Measurements from ENCODE around the gene HRH2.

The HRH2 gene

DNA sequence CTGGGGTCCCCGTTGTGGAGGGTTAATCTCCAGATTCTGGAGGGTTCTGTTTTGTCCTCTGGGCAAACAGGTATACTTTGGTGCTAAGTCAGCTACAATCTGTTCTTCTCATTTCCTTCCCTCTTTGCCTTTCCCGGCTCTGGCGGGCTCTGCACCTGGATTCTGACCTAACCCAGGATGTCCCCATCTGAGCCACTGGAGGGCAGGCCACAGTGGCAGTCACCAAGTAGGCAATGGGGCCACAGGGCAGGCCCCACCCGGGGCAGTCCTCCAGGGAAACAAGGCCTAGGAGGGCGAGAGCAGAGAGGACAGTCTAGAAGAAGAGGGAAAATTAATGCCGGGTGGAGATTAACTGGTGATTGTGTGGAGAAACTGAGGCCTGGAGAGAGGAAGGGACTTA, 40.4 kb upstream of the HRH2 start:
- no peak for DNase-seq (ENCODE audit: low spot score)
- Histone ChIP-seq H3K4me3 (no peak overlapping the region), H3K27ac (no peak overlapping the region)
- TF ChIP-seq, protein P1, sequence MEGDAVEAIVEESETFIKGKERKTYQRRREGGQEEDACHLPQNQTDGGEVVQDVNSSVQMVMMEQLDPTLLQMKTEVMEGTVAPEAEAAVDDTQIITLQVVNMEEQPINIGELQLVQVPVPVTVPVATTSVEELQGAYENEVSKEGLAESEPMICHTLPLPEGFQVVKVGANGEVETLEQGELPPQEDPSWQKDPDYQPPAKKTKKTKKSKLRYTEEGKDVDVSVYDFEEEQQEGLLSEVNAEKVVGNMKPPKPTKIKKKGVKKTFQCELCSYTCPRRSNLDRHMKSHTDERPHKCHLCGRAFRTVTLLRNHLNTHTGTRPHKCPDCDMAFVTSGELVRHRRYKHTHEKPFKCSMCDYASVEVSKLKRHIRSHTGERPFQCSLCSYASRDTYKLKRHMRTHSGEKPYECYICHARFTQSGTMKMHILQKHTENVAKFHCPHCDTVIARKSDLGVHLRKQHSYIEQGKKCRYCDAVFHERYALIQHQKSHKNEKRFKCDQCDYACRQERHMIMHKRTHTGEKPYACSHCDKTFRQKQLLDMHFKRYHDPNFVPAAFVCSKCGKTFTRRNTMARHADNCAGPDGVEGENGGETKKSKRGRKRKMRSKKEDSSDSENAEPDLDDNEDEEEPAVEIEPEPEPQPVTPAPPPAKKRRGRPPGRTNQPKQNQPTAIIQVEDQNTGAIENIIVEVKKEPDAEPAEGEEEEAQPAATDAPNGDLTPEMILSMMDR (IDR thresholded peaks at IDR 0.05): no peak

DNA sequence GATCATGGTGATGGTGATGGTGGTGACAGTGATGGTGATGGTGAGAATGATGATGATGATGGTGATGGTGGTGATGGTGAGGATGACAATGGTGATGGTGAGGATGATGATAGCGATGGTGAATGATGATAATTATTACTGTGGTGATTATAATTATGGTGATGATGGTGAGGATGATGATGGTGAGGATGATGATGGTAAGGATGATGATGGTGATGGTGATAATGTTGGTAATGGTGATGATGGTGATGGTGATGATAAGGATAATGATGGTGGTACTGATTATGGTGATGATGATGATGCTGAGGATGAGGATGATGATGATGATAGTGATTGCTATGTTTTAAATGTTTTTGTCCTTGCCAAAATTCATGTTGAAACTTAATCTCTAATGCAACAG, 37.3 kb upstream of the HRH2 start:
- TF ChIP-seq, protein P1 (IDR thresholded peaks at IDR 0.05): no peak
- no peak for DNase-seq (ENCODE audit: low spot score)
- no peak overlapping the region for H3K4me3 ChIP-seq
- H3K27ac ChIP-seq: no peak overlapping the region

DNA sequence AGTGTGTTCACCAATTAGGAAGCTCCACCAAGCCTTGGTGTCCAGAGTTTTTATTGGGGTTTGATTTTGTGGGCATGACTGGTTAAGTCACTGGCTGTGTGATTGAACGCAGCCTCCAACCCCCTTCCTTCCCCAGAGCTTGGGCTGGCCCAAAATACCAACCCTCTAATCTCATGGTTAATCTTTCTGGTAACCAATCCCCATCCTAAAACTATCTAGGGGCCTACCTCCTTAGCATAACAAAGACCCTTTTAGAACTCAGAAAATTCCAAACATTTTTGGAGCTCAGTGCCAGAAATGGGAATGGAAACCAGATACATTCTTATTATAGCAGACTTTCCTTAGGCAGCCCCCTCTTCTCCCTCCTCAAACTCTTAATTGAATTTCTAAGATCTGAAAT, 35.9 kb upstream of the HRH2 start:
- Histone ChIP-seq H3K27ac (no peak overlapping the region), H3K4me3 (no peak overlapping the region)
- TF ChIP-seq, protein P1 (IDR thresholded peaks at IDR 0.05): no peak
- DNase-seq (ENCODE audit: low spot score): no peak

DNA sequence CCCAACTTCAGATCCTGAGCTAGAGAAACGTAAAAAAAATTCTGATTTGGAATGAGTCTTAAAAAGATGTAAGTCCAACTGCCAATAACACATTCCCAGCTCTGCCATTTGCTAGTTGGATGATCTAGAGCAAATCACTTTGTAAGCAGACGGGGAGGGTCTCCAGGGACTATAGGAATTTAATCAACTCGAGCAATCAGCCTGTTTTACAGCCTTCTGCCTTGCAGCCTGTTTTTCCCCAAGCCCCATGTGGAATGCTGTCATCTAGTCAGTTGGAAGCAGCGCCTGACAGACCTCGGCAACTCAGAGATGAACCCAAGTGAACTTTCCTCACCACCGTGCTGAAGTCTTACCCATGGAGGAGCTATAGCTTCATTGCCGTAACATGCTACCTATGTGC, 34.8 kb upstream of the HRH2 start:
- TF ChIP-seq, protein P1 (IDR thresholded peaks at IDR 0.05): no peak
- Histone ChIP-seq H3K4me3 (no peak overlapping the region), H3K27ac (no peak overlapping the region)
- no peak for DNase-seq (ENCODE audit: low spot score)

DNA sequence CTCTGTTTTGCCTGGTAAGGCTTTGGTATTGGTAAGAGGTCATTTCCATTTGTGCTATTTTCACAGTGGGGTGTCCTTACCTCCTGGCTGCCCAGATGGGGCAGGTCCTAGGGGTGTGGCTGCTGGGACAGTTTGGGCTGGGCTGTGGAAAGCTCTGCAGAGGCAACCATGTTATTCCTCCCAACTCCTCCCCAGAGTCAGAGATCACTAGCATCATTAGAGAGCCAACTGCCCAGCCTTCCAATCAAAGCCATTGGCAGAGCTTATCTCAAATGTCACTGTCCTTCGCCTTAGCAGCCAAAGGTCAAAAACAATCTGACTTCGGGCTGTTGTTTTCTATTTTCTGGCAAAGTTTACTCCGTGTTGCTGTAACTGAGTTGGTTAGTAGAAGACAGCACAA, 33.6 kb upstream of the HRH2 start:
- Histone ChIP-seq H3K27ac (no peak overlapping the region), H3K4me3 (no peak overlapping the region)
- TF ChIP-seq, protein P1 (IDR thresholded peaks at IDR 0.05): no peak
- no peak for DNase-seq (ENCODE audit: low spot score)

DNA sequence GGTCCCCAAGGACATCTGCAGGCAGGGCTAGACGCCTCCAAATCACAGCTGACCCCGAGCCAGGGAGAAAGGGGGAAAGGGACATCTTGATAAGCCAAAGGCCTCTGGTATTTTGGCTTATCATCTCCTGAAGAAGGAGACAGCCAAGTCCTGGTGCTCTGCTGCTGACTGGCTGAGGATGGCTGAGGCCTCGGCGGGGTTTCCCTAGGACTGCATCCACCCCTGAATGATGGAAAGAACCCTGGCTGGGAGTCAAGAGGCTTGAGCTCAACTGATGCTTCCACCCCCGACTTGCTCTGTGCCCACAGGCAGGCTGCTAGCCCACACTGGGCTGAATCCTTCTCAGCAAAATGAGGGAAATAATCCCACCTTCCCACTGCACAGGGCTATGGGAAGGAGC, 30.9 kb upstream of the HRH2 start:
- H3K27ac ChIP-seq: no peak overlapping the region
- DNase-seq (ENCODE audit: low spot score): no peak
- TF ChIP-seq, protein P1 (IDR thresholded peaks at IDR 0.05): no peak
- no peak overlapping the region for H3K4me3 ChIP-seq

DNA sequence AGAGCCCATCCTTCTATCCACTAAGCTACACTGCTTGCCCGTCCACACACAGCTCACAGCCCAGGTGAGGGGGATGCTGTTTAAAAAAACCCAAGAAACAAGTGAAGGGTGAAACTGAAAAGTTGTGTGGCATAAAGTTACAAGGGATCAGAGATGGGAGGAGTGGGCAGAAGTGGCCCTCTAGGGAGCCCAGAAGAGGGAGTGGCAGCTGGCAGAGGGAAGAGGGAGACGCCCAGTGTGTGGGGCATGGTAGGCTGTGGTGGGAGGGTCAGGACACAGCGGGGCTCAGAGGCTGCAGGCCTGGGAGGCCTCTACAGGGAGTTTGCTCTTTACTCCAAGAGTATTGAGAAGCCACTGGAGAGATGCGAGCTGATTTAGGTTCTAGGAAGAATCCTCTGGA, 30.1 kb upstream of the HRH2 start:
- TF ChIP-seq, protein P1 (IDR thresholded peaks at IDR 0.05): no peak
- H3K4me3 ChIP-seq: no peak overlapping the region
- no peak overlapping the region for H3K27ac ChIP-seq
- no peak for DNase-seq (ENCODE audit: low spot score)
